ENCODE results near the gene EXOSC5.
"Not testable (repeated sequence)": the region's sequence is repeated elsewhere in the genome, so short reads cannot be mapped to it uniquely, and the experiment has no call there.

EXOSC5 gene

DNA sequence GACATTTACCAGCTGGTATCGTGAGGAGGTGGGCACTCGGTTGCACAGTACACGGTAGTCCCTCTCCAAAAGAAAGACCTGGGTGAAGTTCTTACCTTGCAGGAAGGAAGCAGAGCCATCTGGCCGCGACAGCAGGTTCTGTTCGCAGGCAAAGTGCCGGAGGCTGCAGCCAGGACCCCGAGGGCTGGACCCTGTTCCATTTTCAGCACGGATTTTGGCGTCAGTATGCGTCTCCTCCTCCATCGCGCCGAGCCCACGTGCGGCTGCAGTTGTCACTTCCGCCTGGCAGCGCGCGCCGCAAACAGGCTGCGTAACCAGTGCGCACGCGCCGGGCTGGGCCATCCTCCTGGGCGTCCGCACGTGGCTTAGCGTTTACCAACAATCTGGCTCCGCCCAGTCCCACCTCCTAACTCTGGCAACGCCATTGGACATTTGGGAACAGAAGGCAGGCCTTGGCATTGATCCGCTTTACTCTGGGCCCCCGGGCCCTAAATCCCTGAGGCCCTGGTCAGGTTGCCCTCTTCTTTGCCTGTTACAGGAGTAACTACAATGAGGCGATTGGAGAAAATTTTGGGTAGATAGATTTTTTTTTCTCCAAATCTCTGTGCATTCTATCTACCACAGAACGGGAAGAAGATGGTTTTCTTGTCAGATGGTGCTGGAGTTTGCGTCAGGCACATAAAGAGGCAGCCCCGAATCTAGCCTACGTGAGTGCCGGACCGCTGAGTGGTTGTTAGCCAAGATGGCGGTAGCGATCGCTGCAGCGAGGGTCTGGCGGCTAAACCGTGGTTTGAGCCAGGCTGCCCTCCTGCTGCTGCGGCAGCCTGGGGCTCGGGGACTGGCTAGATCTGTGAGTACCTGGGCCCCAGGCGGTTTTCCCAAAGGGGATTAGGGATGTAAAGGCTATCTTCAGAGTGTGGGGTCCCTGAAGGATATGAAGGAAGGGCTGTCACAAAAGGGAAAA, at the start of gene EXOSC5, which contains the start of gene BCKDHA:
Gene EXOSC5, minus strand, starts transcription at position 274 of the 964 bp plus-strand sequence. Its CDS starts 31 bp downstream, at position 243.
Gene BCKDHA, plus strand, starts transcription at position 733 of the 964 bp plus-strand sequence. Its CDS starts 10 bp downstream, at position 743.
- DNase-seq = peak; percentile 98

DNA sequence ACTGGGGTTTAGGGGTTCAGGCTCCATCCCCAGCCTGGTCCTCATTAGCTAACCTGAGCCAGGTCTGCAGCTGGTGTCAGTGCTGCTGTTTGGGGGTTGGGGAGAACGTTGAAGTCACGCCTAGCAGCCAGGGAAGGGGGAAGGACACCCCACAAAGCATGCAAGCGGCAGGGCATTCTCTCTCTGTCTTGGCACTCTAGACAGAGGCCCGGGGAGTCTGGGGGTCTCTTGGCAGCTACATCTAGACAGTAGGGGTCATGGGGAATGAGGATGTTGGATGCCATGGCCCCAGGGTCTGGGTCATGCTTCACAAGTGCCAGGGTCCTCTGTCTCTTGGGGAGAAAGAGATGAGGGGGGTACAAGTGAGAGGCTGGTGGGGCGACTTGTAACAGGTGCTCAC, 48.4 kb upstream of the EXOSC5 start:
- DNase-seq = no peak

- DNase-seq = no peak
These were observed 46.8 kb upstream of the EXOSC5 start for GRCh38 chr19:41443813-41444455.

DNA sequence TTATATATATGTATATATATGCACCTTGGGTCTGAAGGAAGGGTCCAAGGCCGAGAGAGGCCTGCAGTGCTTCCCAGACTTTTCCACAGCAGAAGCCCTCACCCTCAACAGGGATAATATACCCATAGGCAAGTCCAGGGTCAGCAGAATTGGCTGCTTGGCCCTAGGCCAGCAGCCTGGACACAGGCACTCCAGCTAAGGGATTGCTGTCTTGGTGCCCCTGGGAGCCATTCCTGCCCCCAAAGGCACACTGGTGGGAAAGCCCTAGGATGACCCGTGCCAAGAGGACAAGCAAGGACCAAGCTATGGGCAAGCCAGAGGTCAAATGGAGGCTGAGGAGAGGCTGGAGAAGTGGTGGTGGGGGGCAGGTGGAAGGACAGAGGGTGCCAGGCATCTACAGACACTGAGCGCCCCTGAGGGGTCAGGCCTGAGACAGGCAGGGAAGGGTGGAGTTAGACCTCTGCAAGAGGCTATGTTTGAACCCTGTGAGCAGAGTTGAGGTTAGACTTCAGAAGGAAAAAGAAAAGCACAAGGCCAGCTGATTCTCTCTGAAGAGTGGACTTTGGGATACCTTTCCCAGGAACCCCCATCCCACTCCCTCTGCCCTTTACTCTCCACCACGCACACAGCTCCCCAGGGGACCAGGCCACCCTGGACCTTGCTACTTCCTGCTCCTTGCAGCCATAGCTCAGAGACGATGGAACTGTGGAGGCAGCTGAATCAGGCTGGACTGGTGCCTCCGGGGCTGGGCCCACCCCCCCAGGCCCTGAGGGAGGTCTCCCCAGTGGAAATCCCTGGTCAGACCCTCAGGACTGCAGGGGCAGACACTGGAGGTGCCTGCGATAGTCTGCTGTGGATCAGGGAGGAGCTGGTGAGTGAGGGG, 45.6 kb upstream of the EXOSC5 start, which contains the start of gene ERICH4:
Gene ERICH4, plus strand, starts transcription at position 684 of the 883 bp plus-strand sequence. Its CDS starts 14 bp downstream, at position 698.
- no peak for DNase-seq

GRCh38 chr19:41441321-41441945, 44.3 kb upstream of the EXOSC5 start:
- DNase-seq = no peak

DNA sequence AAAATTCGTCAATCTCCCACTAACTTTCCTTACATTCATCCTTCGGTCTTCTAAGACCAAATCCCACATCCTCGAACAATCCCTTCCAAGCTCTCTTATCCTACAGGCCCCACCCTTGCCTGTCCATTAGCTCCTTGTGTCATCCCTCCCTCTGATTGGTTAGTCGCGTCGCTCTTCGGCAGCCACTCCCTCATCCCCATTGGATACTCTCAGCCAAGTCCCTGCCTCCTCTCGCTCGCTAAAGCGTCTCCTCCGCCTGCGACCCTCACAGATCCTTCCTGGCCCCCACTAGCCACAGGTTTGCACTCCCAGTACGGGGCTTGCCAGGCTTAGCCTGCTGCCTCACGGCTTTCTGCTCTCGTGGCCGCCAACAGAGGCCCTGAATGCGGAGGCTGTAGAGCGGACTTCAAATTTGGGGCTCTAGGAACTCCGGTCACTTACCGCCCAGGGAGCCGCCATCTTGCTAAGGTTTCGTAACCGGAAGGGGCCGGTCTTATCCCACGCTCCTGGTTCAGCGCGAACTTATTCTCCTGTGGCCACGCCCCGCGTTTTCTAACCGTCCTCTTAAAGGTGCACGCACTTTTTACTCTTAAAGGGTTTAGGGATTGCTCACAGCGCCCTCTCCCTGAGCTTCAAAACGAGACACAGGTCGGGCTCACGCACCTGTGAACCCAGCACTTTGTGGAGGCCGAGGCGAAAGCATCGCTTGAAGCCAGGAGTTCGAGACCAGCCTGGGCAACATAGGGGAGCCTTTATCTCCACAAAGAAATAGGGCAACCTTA, 42.5 kb upstream of the EXOSC5 start, which contains the start of gene DMAC2:
Gene DMAC2, minus strand, starts transcription at position 472 of the 782 bp plus-strand sequence. Its CDS starts 13 bp downstream, at position 459.
- DNase-seq = peak; percentile 92

- no peak for DNase-seq
These were observed 40.9 kb upstream of the EXOSC5 start for GRCh38 chr19:41437944-41438574.

DNA sequence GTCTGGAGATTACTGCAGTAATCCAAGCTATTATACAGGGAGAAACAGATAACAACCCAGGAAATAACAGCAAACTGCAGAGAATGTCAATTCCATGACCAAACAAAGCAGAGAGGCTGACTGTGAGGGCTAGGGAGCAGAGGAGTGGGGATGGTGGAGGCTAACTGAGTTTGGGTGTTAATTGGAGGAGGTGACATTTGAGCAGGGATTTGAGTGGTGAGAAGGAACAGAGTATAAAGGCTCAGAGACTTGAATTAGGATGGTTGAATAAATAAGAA, 39.5 kb upstream of the EXOSC5 start:
- no peak for DNase-seq

- no peak for DNase-seq
These were observed 38.9 kb upstream of the EXOSC5 start for GRCh38 chr19:41435936-41436673.

GRCh38 chr19:41435376-41435775, 38.2 kb upstream of the EXOSC5 start:
- not testable (repeated sequence) for DNase-seq

- DNase-seq = no peak
These were observed 37.3 kb upstream of the EXOSC5 start for GRCh38 chr19:41434450-41434849.

- no peak for DNase-seq
These were observed 36.0 kb upstream of the EXOSC5 start for GRCh38 chr19:41433171-41433570.

GRCh38 chr19:41431426-41432386, 34.5 kb upstream of the EXOSC5 start:
- no peak for DNase-seq

- DNase-seq = no peak
These were observed 33.8 kb upstream of the EXOSC5 start for GRCh38 chr19:41430922-41431321.

DNA sequence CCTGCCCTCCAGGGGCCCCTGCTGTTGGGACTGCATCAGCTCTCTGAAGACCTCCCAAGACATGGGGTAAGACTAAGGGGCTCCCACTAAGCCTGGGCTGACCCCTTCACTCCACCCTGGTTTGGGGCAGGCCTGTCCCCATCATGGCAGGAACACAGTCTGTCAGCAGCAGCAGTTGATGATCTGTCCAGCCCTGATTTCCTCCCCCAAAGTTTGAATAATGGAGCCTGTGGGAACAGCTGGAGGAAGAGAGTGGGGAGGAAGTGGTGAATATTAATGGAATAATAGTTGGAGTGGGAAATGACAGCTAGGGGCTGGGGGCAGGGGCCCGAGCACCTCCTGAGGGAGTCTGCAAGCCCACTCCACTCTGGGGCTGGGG, 31.3 kb upstream of the EXOSC5 start:
- DNase-seq = no peak

- peak; percentile 32 for DNase-seq
These were observed 30.7 kb upstream of the EXOSC5 start for GRCh38 chr19:41427647-41428480.

DNA sequence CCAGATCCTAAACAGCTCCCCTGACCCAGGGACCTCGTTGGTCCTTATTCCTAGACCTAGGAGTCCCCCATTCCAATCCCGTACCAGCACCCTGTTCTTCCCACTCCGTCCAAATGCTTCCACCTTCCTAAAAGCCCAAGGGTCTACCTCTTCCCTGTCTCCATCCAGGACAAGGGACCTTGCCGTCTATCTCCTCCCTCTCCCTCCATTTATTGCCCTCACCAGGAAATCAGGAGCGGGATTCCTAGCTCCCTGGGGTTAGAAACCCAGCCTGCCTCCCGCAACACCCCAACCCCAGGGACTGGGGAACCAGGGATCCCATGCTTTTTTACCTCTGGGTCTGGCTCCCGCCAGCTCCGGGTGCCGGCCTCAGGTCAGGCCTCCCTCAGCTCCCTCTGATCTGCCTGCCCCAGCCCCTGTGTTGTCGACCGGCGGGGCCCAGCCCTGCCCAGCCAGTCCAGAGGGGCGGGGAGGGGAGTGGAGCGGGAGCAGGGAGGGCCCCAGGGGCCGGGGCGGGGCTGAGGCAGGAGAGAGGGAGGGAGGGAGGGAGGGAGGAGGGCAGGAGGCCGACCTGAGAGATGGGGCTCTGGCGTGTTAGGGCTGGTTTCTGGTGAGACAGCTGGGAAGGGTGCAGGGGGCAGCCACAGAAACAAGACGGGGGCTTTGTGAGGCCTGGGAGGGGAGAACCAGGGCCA, 29.9 kb upstream of the EXOSC5 start, which contains the start of gene B3GNT8:
Gene B3GNT8, minus strand, starts transcription at position 423 of the 695 bp plus-strand sequence. CDS start 596 bp downstream, outside the sequence.
- DNase-seq = peak; percentile 38

All from activated CD8-positive, alpha-beta memory T cell treated with anti-CD3 and anti-CD28 coated beads, Interleukin-2, amount 50 U/mL, for 4 hours (primary cell).